ENCODE data around the gene CLIC3. TPM values are rescaled to one million over a fixed set of nuclear protein-coding genes. Genes with fewer than 3 reads are reported as not detected.
A peak's percentile ranks its signal among the peaks of the same experiment; 100 is the strongest.

CLIC3 gene
- total RNA-seq, 1 donor: 2.5 TPM

DNA sequence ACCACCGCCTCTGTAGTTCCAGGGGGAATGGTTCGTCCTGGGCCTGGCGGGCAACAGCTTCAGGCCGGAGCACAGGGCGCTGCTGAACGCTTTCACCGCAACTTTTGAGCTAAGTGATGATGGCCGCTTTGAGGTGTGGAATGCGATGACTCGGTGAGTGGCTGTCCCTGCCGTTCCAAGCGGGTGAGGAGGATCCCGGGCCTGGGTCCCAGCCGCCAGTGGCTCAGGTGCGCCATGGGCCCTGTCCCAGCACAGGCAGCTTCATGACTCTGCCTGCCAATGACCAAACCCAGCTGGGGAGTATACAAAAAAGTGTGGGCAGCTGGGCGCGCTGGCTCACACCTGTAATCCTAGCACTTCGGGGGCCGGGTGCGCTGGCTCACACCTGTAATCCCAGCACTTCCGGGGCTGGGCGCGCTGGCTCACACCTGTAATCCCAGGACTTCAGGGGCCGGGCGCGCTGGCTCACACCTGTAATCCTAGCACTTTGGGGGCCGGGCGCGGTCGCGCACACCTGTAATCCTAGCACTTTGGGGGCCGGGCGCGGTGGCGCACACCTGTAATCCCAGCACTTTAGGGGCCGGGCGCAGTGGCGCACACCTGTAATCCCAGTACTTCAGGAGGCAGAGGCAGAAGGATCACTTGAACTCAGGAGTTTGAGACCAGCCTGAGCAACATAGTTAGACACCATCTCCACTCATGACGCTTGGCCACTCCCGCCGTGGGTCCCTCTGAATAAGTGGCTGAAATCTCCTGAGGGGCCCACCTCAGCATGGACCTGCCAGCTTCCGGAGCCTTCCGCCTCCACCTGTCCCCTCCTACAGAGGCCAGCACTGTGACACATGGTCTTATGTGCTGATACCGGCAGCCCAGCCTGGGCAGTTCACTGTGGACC is 43.2 kb downstream of the CLIC3 start:
- Histone ChIP-seq H3K36me3 (ENCODE audit: insufficient read depth, low read length) (no peaks in the 10 kb centered on the region), H3K27me3 (ENCODE audit: insufficient read depth, low read length) (no peaks in the 10 kb centered on the region), H3K27ac (ENCODE audit: low read depth, low read length) (no peak overlapping the region), H2AFZ (ENCODE audit: low read length) (no peak overlapping the region), H3K4me2 (ENCODE audit: insufficient read depth, low read length) (no peak overlapping the region), H3K4me1 (ENCODE audit: insufficient read depth, low read length) (peaks cover 6% of the 10 kb centered on the region), H4K20me1 (ENCODE audit: insufficient read depth, low read length) (no peaks in the 10 kb centered on the region), H3K79me2 (ENCODE audit: insufficient read depth, low read length) (no peaks in the 10 kb centered on the region), H3K4me3 (ENCODE audit: insufficient read depth, low read length) (no peak overlapping the region), H3K9me3 (ENCODE audit: low read depth, low read length) (no peaks in the 10 kb centered on the region)
- peak; percentile 83 for DNase-seq (ENCODE audit: insufficient read length, low spot score, missing footprints)
- TF ChIP-seq CTCF (IDR thresholded peaks at IDR 0.05; ENCODE audit: extremely low read depth, low read depth, low read length): no peak

GRCh38 chr9:136952321-136952850 is 44.0 kb downstream of the CLIC3 start:
- no peaks in the 10 kb centered on the region for H4K20me1 ChIP-seq (ENCODE audit: insufficient read depth, low read length)
- H3K27me3 ChIP-seq (ENCODE audit: insufficient read depth, low read length): no peaks in the 10 kb centered on the region
- H3K36me3 ChIP-seq (ENCODE audit: insufficient read depth, low read length): no peaks in the 10 kb centered on the region
- no peak for TF ChIP-seq CTCF (IDR thresholded peaks at IDR 0.05; ENCODE audit: extremely low read depth, low read depth, low read length)
- H3K4me1 ChIP-seq (ENCODE audit: insufficient read depth, low read length): peaks cover 8% of the 10 kb centered on the region
- no peaks in the 10 kb centered on the region for H3K79me2 ChIP-seq (ENCODE audit: insufficient read depth, low read length)
- no peak overlapping the region for H3K4me3 ChIP-seq (ENCODE audit: insufficient read depth, low read length)
- H2AFZ ChIP-seq (ENCODE audit: low read length): no peak overlapping the region
- no peaks in the 10 kb centered on the region for H3K9me3 ChIP-seq (ENCODE audit: low read depth, low read length)
- peak; percentile 90 for DNase-seq (ENCODE audit: insufficient read length, low spot score, missing footprints)
- no peak overlapping the region for H3K27ac ChIP-seq (ENCODE audit: low read depth, low read length)
- no peak overlapping the region for H3K4me2 ChIP-seq (ENCODE audit: insufficient read depth, low read length)

DNA sequence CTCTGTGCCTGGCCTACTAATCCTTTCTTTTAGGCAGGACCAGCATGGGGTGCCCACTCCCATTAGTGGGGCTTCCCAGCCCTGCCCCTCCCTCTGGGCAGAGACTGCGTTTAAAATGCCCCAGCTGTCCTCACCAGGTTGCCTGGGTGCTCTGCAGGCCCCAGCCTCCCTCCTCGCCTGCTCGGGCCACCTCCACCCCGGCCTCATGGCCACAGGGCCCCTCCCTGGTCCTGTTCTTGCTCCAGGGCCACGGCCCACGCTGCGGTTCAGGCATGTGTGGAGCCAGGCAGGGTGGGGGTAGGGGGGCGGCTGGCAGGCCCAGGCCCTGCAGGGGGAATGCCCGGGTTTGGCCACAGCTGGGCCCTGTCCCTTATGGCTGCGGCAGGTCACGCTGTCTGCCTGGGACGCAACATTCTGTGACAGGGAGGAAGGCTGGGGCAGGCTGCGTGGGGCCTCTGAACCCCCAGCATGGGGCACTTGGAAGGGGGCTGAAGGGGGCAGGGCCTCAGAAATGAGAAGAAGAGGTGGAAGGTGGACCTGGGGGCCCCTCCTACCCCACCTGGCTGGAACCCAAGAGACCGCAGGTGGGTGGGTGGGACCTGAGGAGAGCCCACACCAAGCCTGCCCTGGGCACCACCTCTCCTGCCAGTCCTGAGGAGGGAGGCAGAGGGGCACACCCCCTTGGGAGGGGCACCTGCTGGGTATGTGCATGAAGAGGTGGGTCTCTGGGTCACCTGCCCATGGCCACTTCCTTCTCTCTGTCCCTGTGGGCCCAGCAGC is 44.6 kb downstream of the CLIC3 start, which contains the start of gene LCN12:
Gene LCN12 (plus strand): TSS at position 733 of the 780 bp plus-strand sequence. CDS start 55 bp downstream, outside the sequence.
- H3K79me2 ChIP-seq (ENCODE audit: insufficient read depth, low read length): no peaks in the 10 kb centered on the region
- no peaks in the 10 kb centered on the region for H3K27me3 ChIP-seq (ENCODE audit: insufficient read depth, low read length)
- no peak within 1 kb of the TSS for H3K4me2 ChIP-seq (ENCODE audit: insufficient read depth, low read length)
- DNase-seq (ENCODE audit: insufficient read length, low spot score, missing footprints): peak; percentile 76
- H3K4me3 ChIP-seq (ENCODE audit: insufficient read depth, low read length): no peak within 1 kb of the TSS
- no peak within 1 kb of the TSS for H2AFZ ChIP-seq (ENCODE audit: low read length)
- H3K36me3 ChIP-seq (ENCODE audit: insufficient read depth, low read length): no peaks in the 10 kb centered on the region
- H3K9me3 ChIP-seq (ENCODE audit: low read depth, low read length): no peaks in the 10 kb centered on the region
- H3K4me1 ChIP-seq (ENCODE audit: insufficient read depth, low read length): peaks cover 8% of the 10 kb centered on the region
- no peak within 1 kb of the TSS for H3K27ac ChIP-seq (ENCODE audit: low read depth, low read length)
- no peak for TF ChIP-seq CTCF (IDR thresholded peaks at IDR 0.05; ENCODE audit: extremely low read depth, low read depth, low read length)
- H4K20me1 ChIP-seq (ENCODE audit: insufficient read depth, low read length): no peaks in the 10 kb centered on the region
